Measurements from ENCODE around the gene CSGALNACT2.
"Not testable (repeated sequence)": the region's sequence is repeated elsewhere in the genome, so short reads cannot be mapped to it uniquely, and the experiment has no call there.

The CSGALNACT2 gene

GRCh38 chr10:43125274-43125845 is 12.9 kb upstream of the CSGALNACT2 start:
- DNase-seq, result no peak

GRCh38 chr10:43125881-43126731 is 12.1 kb upstream of the CSGALNACT2 start:
- no peak for DNase-seq

- DNase-seq, result no peak
Measured at GRCh38 chr10:43126759-43127424, 11.4 kb upstream of the CSGALNACT2 start.

- DNase-seq, result no peak
Measured at GRCh38 chr10:43127442-43127841, 10.8 kb upstream of the CSGALNACT2 start.

- DNase-seq, result no peak
Measured at GRCh38 chr10:43128331-43128730, 9.9 kb upstream of the CSGALNACT2 start.

- no peak for DNase-seq
Measured at GRCh38 chr10:43128958-43129706, 9.1 kb upstream of the CSGALNACT2 start.

GRCh38 chr10:43130770-43131171 is 7.5 kb upstream of the CSGALNACT2 start:
- no peak for DNase-seq

GRCh38 chr10:43131256-43131655 is 7.0 kb upstream of the CSGALNACT2 start:
- DNase-seq, result no peak

- no peak for DNase-seq
Measured at GRCh38 chr10:43131906-43132305, 6.3 kb upstream of the CSGALNACT2 start.

GRCh38 chr10:43132867-43133787 is 5.1 kb upstream of the CSGALNACT2 start:
- no peak for DNase-seq

GRCh38 chr10:43134126-43134905 is 3.9 kb upstream of the CSGALNACT2 start:
- no peak for DNase-seq

- no peak for DNase-seq
Measured at GRCh38 chr10:43135064-43135463, 3.2 kb upstream of the CSGALNACT2 start.

- DNase-seq, result no peak
Measured at GRCh38 chr10:43135656-43136055, 2.6 kb upstream of the CSGALNACT2 start.

GRCh38 chr10:43136432-43136831 is 1.8 kb upstream of the CSGALNACT2 start:
- no peak for DNase-seq

GRCh38 chr10:43136995-43137716 is 1.1 kb upstream of the CSGALNACT2 start:
- no peak for DNase-seq

- peak; percentile 28 for DNase-seq
Measured at GRCh38 chr10:43137717-43138020, 576 bp upstream of the CSGALNACT2 start.

- DNase-seq, result no peak
Measured at GRCh38 chr10:43138757-43139241, 554 bp downstream of the CSGALNACT2 start.

GRCh38 chr10:43141421-43141820 is 3.2 kb downstream of the CSGALNACT2 start:
- no peak for DNase-seq

- no peak for DNase-seq
Measured at GRCh38 chr10:43145311-43145710, 7.1 kb downstream of the CSGALNACT2 start.

- DNase-seq, result not testable (repeated sequence)
Measured at GRCh38 chr10:43145936-43146335, 7.7 kb downstream of the CSGALNACT2 start.
